ENCODE results near the gene TIFAB.

Gene TIFAB

GRCh38 chr5:135426102-135427082, 25.8 kb downstream of the TIFAB start:
- DNase-seq (ENCODE audit: low read depth, low spot score) = no peak

DNA sequence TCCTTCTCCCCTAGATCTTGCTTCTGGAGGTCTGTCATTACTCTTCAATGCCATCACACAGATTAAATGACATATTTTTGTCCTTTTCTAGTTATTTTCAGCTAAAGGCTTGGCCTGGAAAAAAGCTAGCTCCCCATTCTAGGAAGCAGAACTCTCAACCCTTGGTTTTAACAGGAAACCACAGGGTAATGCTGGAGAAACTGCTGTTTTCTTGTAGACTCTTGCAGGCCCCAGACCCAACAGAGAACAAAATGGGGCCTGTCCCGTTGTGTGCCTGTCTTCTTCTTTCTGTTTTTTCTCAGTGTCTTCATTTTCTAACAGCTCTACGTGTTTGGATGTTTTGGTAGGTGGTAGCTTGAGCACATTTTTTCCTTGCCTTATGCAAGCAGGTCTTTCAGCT, 26.5 kb downstream of the TIFAB start:
- no peak for DNase-seq (ENCODE audit: low read depth, low spot score)

DNA sequence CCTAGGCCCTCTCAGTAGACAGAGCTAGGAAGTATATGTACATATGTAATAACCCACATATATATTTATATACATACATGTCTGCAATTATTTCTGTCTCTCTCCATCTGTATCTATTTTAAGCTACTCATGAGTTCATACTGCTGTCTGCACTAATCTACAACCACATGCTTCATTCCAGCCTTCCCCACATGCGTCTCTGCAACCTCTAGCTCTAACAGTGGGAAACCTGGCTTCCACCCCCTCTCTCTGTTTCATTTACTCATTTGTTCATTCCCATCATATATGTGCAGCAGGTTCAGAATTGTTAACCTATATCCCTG, 28.3 kb downstream of the TIFAB start:
- no peak for DNase-seq (ENCODE audit: low read depth, low spot score)

DNA sequence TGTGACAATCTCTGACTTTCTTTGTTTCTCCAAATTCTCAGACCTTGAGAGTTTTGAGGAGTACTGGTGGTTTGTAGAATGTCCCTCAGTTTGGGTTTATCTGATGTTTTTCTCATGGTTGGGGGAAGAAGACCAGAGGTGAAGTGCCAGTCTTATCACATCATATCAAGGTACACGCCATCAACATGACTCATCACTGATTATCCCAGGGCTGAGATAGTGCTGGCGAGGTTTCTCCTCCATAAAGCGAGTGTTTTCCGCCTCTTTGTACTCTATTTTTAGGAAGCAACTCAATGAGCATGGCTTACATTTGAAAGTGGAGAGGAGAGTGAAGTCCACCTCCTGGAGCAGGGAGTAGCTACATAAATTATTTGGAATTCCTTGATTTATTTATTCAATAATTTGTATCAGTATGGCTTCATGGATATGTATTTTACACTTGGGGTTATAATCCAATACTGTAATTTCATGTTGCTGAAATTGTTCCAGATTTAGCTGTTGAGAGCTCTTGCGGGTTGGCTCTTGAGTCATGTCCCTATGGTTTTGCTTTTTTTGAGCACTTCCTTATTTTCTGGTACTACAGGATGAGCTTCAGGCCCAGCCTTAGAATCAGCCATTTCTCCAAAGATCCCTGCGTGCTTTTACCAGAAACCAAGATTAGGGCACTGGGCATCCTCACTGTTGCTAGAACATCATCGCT, 28.9 kb downstream of the TIFAB start:
- DNase-seq (ENCODE audit: low read depth, low spot score) = no peak

DNA sequence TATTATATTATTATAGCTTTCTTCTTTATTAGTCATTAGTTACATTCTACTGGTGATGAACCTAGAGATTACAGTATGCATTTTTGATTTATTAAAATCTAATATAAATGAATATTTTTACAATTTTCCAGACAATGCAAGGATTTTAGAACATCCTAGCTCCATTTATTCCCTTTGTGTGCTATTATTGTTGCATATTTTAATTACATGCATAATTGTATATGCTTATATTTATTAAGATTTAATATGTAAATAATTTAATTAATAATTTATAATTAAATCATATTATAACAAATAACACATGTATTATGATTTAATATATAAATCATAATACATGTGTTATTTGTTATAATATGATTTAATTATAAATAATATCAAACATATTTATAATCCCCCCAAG, 29.7 kb downstream of the TIFAB start:
- DNase-seq (ENCODE audit: low read depth, low spot score) = no peak

DNA sequence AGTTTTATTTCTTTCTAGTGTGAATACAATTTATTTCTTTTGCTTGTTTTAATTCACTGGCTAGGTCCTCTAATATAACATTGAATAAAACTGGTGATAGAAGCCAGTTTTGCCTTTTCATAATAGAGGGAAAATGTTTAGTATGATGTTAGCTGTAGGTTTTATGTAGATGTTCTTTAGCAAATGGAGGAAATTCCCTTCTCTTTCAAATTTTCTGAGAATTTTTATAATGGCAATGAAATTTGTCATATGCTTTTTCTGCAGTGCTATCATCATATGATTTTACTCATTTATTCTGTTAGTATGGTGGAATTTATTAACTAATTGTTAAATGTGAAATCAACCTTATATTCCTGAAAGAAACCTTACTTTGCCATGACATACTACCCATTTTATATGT, 35.1 kb downstream of the TIFAB start:
- DNase-seq (ENCODE audit: low read depth, low spot score) = no peak

GRCh38 chr5:135405082-135405481, 47.1 kb downstream of the TIFAB start:
- DNase-seq (ENCODE audit: low read depth, low spot score) = no peak

- DNase-seq (ENCODE audit: low read depth, low spot score) = no peak
These were observed 50.1 kb downstream of the TIFAB start for GRCh38 chr5:135402031-135402430.

- no peak for DNase-seq (ENCODE audit: low read depth, low spot score)
These were observed 51.3 kb downstream of the TIFAB start for GRCh38 chr5:135400866-135401265.

- peak; percentile 73 for DNase-seq (ENCODE audit: low read depth, low spot score)
These were observed 52.2 kb downstream of the TIFAB start for GRCh38 chr5:135399794-135400542.

- no peak for DNase-seq (ENCODE audit: low read depth, low spot score)
These were observed 53.0 kb downstream of the TIFAB start, which contains the start of gene MACROH2A1 for GRCh38 chr5:135398855-135399793. Gene MACROH2A1 (minus strand): TSS chr5:135399231. CDS start chr5:135389093, 10,138 bp downstream.

DNA sequence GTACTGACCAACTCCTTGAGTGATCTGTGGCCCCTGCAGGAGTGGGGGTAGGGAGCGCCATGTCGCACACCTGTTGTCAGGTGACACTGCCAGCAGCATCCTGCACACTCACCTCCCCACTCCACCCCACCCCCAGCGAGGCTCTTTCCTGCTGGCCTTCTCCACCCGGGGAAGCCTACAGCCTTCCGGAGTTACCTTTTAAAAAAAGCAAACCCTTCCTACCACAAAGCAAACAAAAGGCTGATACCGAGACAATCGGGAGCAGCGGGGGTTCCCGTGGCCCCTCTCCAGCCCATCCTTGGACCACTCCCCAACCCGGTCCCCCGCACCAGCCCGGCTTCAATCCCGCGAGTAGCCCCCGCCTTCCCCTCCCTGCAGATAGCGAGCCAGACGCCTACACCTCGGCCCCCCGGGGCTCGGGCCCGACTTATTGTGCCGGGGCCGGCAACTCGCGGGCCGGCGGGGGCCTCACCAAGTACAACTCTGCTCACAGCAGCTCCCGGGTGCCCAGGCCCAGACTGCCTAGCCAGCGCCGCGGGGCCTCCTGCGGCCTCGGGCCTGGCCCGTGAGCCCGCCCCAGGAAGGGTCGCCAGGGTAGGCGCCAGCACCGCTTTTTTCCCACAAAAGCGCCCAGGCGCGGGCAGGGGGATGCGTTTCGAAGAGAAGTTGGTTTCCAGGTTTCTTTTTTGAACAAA, 53.8 kb downstream of the TIFAB start:
- DNase-seq (ENCODE audit: low read depth, low spot score) = no peak

Measured in iPS DF 19.7 (cell line).